CD4-positive, alpha-beta T cell treated with Interleukin-12 subunit alpha and Interleukin-12 subunit beta, for 1 hour (primary cell): ENCODE measurements around the gene ADAT3.

Experiments
- DNase-seq: peaks from one replicate; pipeline ENCODE4 v3.0.0-alpha.2; 2020

Gene ADAT3

DNA sequence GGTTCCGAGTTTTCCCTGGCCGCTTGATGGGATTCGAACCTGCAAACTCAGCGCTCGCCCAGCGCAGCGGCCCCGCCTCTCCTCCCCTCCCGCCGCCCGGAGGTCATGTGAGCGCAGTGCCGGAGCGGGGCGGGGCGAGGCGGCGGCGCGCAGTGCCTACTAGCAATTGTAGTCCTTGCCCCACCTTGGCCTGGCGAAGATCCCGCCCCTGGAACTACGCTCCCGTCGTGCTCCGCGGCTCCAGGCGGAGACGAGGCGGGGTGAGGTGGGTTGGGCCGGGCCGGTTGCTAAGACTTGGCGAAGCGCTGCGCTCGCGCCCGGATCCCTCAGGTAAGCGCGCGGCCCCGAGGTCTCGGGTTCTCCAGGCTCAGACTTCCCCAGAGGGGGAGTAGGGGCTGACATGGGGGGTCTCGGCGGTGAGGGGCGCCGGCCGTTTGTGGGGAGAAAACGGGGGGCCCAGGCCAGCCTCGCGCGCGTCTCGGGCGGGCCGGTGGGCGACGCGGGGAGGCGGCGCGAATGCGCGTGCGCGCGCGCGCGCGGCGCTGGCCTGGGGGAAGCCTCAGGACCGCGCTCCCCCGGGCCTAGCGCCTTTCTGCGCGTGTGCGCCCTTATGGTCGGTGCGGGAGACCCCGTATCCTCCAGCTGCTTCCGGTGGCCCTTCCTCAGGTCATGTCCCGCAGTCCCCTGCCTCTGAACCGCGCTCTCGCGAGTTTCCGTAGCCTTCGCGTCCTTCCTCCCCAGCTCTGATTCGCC lies at the start of gene ADAT3, which contains the start of gene SCAMP4:
ADAT3 (plus strand) TSS at position 290 of the 753 bp plus-strand sequence. CDS start 6,649 bp downstream, outside the sequence.
SCAMP4 (plus strand) TSS at position 290 of the 753 bp plus-strand sequence. CDS start 9,621 bp downstream, outside the sequence.
- DNase-seq: peak; percentile 99

DNA sequence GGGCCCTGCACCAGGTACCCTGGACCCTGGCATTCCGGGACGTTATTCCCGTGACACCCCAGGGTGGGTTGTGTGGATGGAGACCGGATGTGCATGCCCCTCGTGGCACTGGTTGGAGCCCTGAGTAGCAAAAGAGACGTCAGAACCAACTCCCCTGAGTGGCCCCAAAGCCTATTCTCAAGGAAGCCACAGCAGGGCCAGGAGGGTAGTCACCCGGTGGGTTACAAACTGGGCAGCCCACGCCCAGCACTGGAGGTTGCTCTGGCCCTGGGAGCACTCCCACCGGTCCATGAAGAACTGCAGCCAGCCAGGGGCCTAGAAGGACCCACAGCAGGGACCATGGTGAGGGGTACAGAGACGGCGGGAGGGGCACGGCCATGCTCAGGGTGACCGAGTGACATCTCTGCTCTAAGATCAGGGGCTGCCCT lies 49.4 kb upstream of the ADAT3 start:
- no peak for DNase-seq

DNA sequence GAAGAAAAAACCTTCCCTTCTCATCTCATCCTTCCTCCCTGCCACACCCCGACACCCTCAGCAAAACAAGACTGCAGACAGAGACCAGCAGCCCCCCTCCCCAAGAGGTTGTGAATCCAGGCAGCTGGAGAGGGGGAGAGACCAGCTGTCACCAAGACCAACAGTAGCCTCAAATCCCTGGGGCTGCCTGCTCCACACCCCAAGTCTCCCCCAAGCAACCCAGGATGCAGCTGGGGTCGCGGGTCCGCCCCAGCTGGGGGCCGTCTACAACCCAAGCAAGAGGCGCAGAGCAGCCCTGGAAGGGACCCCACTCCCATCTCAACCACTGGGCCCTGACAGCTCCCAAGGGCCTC lies 48.9 kb upstream of the ADAT3 start:
- no peak for DNase-seq

DNA sequence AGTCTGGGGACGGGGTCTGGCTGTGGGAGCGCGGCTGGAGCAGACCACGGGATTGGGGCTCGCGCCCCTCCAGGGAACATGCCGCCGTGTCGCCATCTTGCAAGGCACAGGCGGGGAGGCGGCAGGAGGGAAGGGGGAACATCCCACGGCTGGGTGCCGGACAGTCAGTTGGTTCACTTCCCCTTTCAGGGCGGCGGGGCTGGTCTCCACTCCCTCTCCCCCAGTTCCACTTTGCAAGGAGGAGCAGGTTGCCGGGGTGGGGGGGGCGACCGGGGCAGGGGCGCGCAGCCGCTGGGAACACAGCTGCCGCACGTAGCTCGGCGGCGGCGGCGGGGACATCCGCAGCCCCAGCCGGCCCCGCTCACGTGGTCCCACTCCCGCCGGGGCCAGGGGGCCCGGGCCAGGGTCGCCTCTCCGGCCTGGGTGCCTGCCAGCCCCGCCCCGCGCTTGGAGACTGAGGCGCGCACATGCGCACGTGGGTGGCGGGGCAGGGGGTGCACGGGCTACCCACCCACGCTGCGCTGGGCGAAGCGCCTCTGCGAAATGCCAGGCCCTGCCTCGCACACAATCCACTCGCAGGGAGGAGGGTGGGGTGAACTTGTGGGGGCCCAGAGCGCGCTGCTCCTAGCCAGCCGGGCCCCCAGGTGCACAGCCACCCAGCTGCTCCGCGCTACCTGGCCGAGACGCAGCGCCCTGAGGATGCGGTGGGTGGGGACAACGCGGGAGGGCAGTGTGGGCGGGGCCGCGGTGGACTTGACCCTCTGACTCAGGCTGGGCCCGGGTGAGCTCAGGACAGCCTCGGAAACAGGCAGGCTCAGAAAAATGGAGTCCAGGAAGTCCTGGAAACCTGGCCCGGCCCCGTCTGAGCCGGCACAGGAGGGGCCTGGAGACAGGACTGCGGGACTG lies 48.2 kb upstream of the ADAT3 start:
- no peak for DNase-seq

DNA sequence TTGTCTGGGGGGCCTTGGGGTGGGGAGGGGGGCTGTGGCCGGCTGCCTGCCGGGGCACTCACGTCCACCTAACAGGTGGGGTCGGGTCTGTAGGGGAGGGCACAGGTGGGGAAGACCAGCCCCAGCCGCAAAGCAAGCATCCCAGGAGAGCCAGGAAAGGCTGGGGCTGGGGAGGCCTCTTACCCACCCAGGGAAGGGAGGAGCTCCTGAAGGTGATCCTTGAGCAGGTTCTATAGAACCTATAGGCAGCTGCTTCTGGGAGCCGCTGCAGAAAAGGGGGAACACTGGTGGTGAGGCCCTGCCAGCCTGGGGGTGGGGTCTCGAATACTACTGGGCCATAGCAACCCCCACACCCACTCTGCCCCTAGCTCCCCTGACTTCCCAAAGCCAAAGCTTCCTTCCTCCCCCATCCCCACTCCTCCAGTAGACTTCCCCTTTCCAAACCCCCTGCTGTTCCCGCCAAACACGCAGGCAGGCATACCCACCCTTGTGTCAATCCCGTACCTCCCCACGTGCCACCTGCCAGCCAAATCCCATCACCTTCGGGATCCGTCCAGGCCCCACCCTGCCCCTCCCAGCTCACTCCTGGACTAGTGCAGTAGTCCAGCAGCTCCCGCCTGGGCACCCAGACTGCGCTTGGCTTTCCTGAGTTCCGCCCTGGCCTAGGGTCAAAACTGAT lies 47.4 kb upstream of the ADAT3 start:
- no peak for DNase-seq

DNA sequence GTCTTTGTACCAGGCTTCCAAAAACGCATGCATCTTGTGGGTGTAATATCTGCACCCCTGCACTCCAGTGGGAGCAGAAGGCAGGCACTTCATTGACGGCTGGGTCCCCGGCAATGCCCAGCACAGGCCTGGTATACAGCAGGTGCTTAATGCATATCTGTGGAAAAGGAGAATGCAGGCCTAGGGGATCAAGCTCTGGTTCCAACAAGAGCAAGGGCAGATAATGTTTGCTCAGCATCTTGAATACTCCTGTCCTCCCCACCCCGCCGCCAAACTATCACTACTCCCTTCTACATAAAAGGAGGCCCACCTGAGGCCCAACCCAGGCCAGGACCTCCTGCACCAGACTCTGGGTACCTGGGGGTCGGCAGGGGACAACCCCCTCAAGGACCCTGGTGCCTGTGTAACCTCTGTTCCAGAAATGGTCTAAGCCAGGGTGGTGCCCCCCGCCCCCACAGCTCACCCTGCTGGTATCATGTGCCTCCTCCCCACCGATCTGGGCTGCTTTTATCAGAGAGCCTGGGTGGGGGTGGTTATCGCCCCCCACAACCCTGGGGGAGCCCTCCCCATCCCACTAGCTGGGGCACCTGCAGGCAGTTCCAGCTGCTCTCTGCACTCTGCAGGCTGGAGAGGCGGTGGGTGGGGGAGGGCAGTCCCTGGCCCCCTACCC lies 46.7 kb upstream of the ADAT3 start:
- DNase-seq: no peak

DNA sequence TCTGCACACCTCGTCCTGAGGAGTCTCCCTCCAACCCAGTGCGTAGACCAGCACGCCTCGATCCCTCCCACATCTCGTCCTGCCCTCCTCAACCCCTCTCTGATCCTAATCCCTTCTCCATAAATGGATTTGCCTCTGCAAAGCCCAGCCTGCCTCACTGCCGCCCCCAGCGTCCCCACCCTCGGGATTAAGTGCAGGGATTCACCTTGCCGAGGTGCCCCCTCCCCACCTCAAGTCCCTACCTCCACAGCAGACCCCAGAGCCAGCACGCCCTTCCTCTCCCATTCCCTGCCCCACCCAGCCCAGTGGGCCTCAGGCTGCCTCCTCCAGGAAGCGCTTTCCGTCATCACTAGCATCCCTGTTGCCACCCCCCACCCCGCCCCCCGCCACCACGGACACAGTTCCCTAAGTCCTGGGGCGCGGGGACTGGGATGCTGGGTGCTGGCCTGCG lies 45.8 kb upstream of the ADAT3 start:
- no peak for DNase-seq

DNA sequence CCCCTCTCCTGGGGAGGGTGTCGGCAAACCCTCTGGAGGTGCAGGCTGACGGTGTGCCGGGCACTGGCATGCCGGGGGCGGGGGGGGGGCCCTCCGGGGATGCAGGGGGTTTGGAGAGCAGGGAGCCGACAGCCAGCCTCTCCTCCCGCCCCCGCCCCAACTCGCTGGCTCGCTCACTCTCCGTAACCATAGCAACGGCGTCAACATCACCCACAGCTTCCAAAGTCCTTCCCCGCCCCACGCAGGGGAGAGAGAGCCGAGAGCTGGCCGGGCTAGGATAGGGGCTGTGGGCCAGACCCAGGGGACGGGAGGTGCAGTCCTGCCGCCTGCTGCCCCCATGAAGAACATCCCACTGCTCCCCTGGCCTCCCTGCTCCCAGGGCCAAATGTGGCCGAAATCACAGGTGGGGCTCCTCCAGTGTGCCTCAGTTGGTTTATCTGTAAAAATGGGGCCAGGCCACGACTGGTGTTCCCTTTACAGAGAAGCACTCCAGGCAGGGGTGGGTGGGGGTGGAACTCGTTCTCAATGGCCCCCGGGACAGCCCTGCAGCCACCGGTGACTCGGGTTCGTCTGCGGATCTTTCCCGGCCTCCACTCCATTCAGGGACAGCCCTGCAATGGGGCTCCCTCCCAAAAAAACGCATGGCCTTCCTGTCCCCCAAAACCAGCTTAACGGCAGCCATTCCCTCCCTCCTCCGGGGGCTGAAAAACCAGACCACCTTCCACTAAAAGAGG lies 45.0 kb upstream of the ADAT3 start:
- DNase-seq: peak; percentile 77

DNA sequence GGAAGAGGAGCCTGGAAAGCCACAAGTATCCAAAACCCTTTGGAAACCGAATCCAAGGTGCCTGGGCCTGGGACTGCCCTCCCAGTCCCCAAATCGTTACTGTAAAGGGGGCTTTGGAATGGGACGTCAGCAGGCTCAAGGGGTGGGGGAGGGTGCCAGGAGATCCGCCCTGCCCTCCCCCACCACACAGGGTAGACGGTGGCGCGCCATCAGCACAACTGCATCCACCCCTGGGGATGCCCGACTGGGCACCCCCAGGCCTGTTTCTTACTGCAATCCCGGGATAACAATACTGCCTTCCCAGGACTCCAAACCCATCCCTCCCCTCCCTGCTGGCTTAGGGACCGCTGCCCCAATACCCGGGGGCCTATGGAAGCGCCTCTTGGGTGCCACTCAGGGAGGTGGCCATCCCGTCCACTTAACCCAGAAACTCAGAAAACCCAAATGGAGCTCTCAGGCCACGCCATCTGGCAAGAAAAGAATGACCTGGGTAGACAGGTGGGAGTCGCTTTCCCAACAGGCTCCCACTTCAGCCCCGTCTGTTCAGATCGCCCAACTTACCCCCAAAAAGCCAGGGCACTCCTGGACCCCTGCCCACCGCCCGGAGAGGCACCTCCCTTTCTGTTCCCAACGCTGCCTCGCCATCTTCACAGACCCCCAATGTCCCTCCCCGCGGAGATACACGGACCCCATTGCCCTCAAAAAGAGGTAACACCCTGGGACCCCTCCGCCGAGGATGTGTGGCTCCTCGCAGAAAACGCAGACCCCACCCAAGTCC lies 44.2 kb upstream of the ADAT3 start:
- DNase-seq: no peak

DNA sequence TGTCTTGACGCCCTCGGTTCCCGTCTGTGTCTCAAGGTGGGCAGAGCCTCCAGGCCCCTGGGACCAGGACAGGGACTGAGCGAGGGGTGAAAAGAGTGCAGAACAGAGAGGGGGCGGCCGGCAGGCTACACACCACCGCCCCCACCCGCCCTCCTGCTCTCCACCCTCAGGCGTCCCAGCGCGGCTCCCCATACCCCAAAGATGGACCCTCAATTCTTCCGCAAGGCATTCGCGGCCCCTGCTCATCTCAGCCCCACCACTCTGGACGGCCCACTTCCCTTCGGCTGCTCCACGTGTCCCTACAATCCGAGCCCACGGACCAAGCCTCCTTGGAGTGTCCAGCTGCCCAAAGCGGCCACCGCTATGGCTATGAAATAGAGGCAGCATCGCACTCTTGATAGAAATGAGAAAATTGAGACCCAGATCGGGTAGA lies 43.6 kb upstream of the ADAT3 start:
- no peak for DNase-seq

DNA sequence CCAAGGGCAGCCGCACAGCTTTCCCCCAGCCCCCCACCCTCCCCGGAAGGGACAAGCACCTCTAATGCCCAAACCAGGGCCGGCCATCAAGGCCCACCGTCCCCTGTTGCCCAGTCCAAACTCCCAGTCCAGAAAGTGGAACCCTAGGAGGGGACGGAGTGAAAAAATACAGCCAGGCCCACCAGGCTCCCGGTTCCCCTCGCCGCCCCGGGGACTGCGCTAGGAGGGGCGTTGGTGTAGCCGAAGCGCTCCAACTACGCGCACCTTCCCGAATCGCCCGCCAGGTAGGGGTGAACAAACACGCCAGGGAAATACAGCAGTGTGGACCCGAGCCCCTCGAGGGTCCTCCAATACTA lies 43.2 kb upstream of the ADAT3 start:
- no peak for DNase-seq

DNA sequence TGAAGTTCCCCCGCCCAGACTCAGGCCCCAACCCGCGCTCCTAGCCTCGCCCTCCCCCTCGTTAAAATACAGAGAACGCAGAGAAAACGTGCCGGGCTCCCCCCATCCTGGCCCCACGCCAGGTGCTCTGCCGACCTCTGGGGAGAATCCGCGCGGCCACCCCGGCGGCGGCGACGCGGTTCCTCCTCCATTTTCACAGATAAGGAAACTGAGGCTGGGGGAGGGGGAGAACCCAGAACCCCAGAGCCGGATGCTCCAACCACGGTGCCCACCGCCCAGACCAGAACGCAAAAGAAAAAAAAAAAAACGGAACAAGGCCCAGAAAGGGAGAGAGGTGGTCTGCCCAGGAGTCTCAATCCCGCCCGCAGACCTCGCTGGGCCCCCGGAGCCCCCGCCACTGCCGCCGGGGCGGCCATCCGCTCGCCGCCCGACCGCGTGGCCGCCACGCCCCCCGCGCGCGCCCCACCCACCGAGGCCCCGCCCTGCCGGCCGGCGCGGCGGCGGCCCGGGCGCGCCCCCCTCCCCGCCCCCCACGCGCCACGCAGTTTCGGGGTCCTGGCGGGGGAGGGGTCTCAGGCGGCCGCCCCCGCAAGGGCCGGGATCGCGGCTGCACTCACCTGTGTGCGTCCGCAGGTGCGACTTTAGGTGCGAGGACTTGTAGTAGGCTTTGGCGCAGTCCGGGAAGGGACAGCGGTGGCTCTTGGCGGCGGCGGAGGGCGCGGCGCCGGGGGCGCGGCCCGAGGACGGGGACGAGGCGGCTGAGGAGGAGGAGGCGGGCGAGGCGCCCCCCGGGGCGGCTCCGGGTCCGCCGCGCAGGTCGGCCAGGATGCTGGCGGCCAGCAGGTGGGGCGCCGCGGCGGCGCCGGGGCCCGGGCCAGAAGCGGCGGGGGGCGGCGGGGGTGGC lies 42.5 kb upstream of the ADAT3 start:
- DNase-seq: peak; percentile 74

DNA sequence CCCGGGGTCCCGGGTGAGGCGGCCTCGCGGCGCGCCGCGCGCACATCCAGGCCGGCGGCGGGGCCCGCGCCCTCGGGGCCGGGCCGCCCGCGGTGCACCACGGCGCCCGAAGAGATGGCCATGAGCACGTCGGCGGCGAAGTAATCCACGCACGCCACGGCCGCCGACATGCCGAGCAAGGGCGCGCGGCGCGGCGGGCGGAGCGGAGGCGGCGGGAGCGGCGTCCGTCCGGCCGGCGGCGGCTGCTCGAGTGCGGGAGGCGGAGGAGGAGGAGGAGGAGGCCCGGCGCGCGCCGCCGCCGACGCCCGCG lies 41.9 kb upstream of the ADAT3 start, which contains the start of gene KLF16:
KLF16 (minus strand) TSS at position 252 of the 310 bp plus-strand sequence; CDS start at position 170, 82 bp downstream.
- no peak for DNase-seq

DNA sequence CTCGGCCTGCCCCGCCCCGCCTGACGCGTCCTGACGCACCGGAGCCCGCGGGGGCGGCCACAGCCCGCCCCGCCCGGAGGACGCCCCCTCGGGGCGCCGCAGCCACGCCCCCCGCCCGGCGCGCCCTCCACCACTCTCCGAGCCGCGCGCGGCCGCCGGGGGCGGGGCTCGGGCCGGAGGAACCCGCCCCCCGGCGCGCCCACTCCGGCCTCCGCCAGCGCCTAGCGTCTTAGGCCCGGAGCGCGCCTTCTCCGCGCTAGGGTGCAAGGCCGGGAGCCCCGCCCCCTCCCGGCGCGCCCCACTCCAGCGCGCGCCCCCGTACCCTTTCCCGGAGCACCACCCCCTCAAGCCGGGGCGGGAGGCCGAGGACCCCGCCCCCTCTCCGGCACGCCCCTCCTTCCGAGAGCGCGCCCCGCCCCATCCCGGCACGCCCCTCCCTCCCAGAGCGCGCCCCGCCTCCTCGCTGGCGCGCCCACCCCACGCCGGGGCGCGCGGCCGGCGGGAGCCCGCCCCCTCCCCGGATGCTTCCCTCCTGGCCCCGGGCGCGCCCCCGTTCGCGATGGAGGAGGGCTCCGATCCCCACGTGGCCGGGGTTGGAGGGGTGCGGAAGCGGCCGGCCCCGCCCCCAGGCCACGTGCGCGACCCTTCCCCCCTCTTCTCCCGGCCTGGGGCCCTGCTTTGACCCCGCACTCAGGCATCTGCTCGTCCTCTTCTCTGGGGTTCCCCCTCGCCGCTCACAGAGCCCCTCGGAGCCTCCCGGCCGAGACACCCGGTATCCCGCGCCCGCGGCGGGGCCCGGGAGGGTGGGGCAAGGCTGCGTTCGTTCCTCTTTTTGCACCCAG lies 41.3 kb upstream of the ADAT3 start:
- peak; percentile 94 for DNase-seq

DNA sequence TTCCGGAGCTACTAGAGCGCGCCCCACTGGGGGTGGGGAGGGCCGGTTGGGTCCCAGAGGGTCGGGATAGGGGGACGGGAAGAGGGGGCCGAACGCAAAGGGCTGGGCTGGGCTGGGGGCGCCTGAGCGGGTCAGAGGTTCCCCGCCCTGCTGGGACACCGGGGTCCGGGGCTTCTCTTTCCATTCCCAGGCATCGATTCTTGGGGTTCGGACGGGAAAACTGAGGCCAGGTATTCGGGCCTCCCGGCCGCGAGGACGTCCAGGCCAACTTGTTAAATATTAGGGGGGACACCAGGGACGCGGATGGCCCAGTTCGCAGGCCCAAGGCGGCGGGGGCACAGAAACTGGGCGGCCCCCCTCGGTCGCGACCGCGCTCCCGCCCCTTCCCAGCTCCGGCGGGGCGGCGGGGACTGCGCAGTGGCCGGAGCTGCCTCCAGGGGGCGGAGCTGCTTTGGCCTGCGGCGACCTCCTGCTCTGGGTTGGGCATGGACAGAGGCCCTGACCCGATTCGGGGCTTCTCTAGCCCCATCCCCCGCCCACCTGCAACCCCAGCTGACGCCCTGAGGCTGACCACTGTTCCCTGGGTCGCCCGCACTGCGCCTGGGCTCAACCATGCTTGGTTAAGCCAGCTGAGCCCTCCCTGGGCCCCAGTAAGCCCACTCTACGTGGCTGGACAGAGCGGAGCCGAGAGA lies 40.6 kb upstream of the ADAT3 start:
- DNase-seq: peak; percentile 71

DNA sequence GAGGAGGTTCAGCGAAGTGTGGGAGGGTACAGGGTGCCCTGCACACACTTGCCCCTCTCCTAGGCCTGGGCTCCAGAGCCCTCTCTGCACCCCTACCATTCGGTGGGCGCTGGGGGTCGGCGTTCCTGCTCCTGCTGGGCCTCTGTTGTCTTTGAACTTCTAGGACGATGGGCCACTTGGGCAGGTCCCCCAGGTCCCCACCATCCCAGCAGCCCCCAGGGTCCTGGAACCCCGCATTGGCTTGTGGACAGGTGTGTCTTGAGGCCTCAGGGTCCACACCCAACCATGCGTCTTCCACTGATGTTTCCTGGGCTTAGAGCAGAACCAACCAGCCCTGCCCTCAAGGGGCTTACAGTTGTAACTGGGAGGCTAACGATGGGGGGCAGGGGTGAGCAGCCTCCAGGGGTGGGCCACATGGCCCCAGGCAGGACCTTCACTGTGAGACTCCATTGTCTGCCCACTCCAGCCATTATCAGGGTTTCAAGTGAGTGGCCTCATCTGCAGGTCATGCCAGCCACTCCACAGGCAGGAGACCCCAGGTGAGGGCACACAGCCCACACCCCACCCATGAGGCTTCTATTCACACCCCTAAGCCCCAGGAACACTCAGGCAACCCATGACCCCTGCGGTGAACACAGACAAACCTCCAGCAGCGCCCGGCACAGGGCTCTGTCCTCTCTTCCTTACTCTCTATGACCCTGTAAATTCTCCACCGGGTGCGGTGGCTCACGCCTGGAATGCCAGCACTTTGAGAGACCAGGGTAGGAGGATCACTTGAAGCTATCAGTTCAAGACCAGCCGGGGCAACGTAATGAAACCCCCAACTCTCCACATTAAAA lies 39.8 kb upstream of the ADAT3 start:
- no peak for DNase-seq

DNA sequence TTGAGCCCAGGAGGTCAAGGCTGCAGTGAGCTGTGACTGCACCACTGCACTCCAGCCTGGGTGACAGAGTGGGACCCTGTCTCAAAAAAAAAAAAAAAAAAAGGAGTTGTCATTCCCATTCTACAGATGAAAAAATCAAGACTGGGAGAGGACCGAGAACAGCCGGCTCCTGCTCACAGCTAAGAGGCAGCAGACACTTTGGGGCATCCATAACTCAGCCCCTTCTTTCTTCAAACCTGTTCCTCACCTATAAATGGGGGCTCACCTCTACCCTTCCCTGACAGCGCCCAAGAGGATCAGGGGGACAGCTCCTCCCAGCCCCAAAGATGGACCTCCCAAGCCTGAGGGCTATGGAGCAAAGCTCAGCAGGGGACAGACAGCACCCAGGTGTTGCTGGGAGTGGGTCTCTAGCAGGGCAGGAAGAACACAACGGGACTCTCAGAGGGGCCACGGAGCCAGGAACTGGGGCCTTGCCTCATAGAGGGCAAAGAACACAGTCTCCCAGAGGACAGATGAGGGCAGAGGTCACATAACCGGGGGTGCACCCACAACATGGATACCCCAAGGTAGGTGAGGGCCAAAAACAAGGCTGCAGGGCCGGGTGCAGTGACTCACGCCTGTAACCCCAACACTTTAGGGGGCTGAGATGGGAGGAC lies 38.4 kb upstream of the ADAT3 start:
- DNase-seq: no peak
